Activated CD4-positive, alpha-beta memory T cell treated with anti-CD3 and anti-CD28 coated beads for 36 hours (primary cell): ENCODE results near the gene BPTF. TPM values are rescaled to one million over a fixed set of nuclear protein-coding genes. Genes with fewer than 3 reads are reported as not detected.
A peak's percentile ranks its signal among the peaks of the same experiment; 100 is the strongest.
"Not testable (repeated sequence)": the region's sequence is repeated elsewhere in the genome, so short reads cannot be mapped to it uniquely, and the experiment has no call there.

Source experiments
- CTCF ChIA-PET: fragments of 350-600 bp; sonication (Branson Sonifier 250); formaldehyde crosslinking; loops from one replicate; lab custom pipeline; 2021; ENCODE audit warnings: antibody characterized with exemption, inconsistent platforms; lab: Charles Lee
- POLR2A ChIA-PET: fragments of 350-600 bp; sonication (Branson Sonifier 250); formaldehyde crosslinking; loops from one replicate; lab custom pipeline; 2021; ENCODE audit warnings: antibody characterized with exemption; lab: Charles Lee
- DNase-seq: peaks from one replicate; pipeline ENCODE4 v3.0.0-alpha.2; 2020
- H3K27ac Mint-ChIP-seq: one replicate; pipeline ENCODE4 v1.8.0; 2021; ENCODE audit warnings: mixed read lengths
- H3K27me3 Mint-ChIP-seq: one replicate; pipeline ENCODE4 v1.8.0; 2021; ENCODE audit warnings: mixed read lengths
- H3K36me3 Mint-ChIP-seq: one replicate; pipeline ENCODE4 v1.8.0; 2021; ENCODE audit warnings: mixed read lengths
- H3K4me1 Mint-ChIP-seq: one replicate; pipeline ENCODE4 v1.8.0; 2021; ENCODE audit warnings: low read depth, mixed read lengths
- H3K4me3 Mint-ChIP-seq: one replicate; pipeline ENCODE4 v1.8.0; 2021; ENCODE audit warnings: mild to moderate bottlenecking, mixed read lengths
- H3K9me3 Mint-ChIP-seq: one replicate; pipeline ENCODE4 v1.8.0; 2021; ENCODE audit warnings: mixed read lengths
- intact Hi-C: fragments of 100-400 bp; cut with micrococcal nuclease; formaldehyde crosslinking; loops from one replicate; pipeline ENCODE4 v1.15.1; 2023
- total RNA-seq, 2 experiments: library from RNA; stranded (reverse); gene quantifications; one replicate each; pipeline ENCODE4 v1.2.3, GENCODE V29; 2021

BPTF gene
- total RNA-seq, 2 experiments from 2014 or later = 67.6 to 71.4 TPM

DNA sequence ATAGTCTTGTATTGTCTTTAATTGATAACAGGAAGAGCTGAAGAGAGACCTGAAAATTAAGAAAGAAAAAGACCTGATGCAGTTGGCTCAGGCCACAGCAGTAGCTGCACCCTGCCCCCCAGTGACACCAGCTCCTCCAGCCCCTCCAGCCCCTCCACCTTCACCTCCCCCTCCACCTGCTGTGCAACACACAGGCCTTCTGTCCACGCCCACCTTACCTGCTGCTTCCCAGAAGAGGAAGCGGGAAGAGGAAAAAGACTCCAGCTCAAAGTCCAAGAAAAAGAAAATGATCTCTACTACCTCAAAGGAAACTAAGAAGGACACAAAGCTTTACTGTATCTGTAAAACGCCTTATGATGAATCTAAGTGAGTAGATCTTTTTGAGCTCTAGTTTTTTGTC lies 134.2 kb downstream of the BPTF start:
- Mint-ChIP-seq H3K27me3 (no peaks in the 10 kb centered on the region), H3K4me1 (peaks cover 17% of the 10 kb centered on the region), H3K9me3 (no peaks in the 10 kb centered on the region), H3K36me3 (peaks cover 12% of the 10 kb centered on the region), H3K27ac (peak overlapping the region; percentile 9), H3K4me3 (no peak overlapping the region)
- ChIA-PET POLR2A (interaction anchor here (1.2 kb wide), 1 partner anchor 37 kb away, joined by 3 read pairs; the partner anchor contains the start of gene C17orf58), CTCF (interaction anchor here (1.0 to 2.0 kb wide), 2 partner anchors 52 to 160 kb away, joined by 3 to 5 read pairs; no protein-coding TSS in a partner anchor)
- intact Hi-C loops = no loop called here
- DNase-seq = no peak

DNA sequence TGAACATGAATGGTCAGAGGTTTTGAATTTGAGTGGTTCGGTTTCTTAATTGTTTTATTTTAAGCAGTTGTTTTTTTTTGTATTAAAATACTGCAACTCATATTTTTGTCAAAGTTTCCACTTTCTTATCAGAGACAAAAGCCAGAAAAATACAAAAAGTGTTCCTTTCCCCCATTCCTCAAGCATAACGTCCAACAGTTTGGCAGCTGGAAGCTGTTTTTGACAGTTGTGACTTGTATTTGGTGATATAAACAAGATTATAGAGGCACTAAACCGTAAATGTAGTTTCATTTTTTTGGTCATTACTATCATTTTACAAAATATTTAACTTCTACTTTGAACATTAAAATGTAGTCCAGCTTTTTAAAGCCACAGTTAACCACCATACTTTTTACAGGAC lies 135.0 kb downstream of the BPTF start:
- H3K36me3 Mint-ChIP-seq = peaks cover 15% of the 10 kb centered on the region
- H3K27me3 Mint-ChIP-seq, H3K9me3 Mint-ChIP-seq, H3K27ac Mint-ChIP-seq, H3K4me3 Mint-ChIP-seq, DNase-seq, POLR2A ChIA-PET: not testable (repeated sequence)
- H3K4me1 Mint-ChIP-seq = peaks cover 17% of the 10 kb centered on the region
- CTCF ChIA-PET = interaction anchor here (1.4 to 2.0 kb wide), 2 partner anchors 50 to 161 kb away, joined by 5 read pairs; no protein-coding TSS in a partner anchor
- intact Hi-C loops = loop anchor here (5.0 kb wide), 1 partner anchor 52 kb away; no protein-coding TSS in a partner anchor

DNA sequence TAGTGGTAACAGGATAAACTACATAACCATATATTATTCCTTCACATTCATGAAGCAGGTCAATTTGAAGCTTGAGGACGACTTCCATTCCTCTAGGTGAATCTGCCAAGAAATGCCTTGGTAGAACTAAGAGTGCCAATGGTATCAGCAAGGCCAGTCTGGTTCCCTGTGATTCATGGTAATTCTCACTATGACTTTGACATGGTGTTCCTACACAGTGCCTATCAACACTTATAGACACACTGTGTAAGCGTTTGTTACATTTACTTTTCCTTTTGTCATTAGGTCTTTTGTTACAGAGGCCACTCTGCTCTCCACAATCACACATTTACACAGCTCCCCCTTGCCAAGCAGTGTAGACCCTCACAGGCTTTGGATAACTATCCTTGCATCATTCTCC lies 136.9 kb downstream of the BPTF start:
- H3K36me3 Mint-ChIP-seq = peaks cover 19% of the 10 kb centered on the region
- POLR2A ChIA-PET = interaction anchor here (0.6 to 0.7 kb wide), 2 partner anchors 13 to 221 kb away, joined by 3 to 6 read pairs; no protein-coding TSS in a partner anchor

DNA sequence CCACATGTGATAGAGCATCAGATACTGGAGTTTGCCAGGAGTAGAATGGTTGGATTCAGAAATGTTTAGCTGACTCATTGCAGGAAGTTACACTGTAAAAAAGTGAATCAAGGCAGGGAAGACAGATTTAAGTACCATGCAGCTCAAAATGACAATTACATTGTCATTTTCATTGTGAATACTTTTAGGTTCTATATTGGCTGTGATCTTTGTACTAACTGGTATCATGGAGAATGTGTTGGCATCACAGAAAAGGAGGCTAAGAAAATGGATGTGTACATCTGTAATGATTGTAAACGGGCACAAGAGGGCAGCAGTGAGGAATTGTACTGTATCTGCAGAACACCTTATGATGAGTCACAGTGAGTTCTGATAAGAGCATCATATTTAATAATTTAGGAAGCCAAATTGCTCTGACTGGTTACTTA lies 137.9 kb downstream of the BPTF start:
- H3K9me3 Mint-ChIP-seq, POLR2A ChIA-PET, H3K27me3 Mint-ChIP-seq, H3K4me3 Mint-ChIP-seq: not testable (repeated sequence)
- DNase-seq = peak; percentile 78
- Mint-ChIP-seq H3K4me1 (peaks cover 17% of the 10 kb centered on the region), H3K36me3 (peaks cover 18% of the 10 kb centered on the region), H3K27ac (peak overlapping the region; percentile 77)
- intact Hi-C loops = loop anchor here (5.0 kb wide), 1 partner anchor 49 kb away; no protein-coding TSS in a partner anchor
- CTCF ChIA-PET = interaction anchor here (0.6 to 3.5 kb wide), 6 partner anchors 15 to 67 kb away, joined by 3 to 21 read pairs (median 3); partner anchors contain the start of gene C17orf58

More for the DNA sequence above, 136.9 kb downstream of the BPTF start:
- intact Hi-C loops = loop anchor here (5.0 kb wide), 1 partner anchor 50 kb away; no protein-coding TSS in a partner anchor
- not testable (repeated sequence) for H3K4me3 Mint-ChIP-seq, H3K9me3 Mint-ChIP-seq, H3K27me3 Mint-ChIP-seq, DNase-seq
- H3K27ac Mint-ChIP-seq = peak overlapping the region; percentile 77
- CTCF ChIA-PET = interaction anchor here (0.6 to 3.5 kb wide), 2 partner anchors 48 to 1713 kb away, joined by 3 to 21 read pairs; no protein-coding TSS in a partner anchor
- peaks cover 17% of the 10 kb centered on the region for H3K4me1 Mint-ChIP-seq

DNA sequence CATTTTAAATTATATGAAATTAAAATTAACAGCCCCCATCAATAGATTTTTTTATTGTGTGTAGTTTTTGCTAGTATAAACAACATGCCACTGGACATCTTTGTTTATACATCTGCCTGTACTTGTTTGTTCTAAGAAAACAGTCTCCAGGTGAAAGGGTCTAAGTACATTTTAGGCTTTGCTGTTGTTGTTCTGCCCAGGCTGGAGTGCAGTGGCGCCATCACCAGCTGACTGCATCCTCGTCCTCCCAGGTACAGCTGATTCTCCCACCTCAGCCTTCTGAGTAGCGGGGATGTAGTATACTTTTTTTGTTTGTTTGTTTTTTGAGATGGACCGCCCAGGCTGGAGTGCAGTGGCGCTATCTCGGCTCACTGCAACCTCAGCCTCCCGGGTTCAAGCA lies 145.5 kb downstream of the BPTF start:
- Mint-ChIP-seq H3K4me3 (no peak overlapping the region), H3K27me3 (no peaks in the 10 kb centered on the region), H3K9me3 (no peaks in the 10 kb centered on the region), H3K27ac (no peak overlapping the region), H3K4me1 (no peaks in the 10 kb centered on the region), H3K36me3 (peaks cover 9% of the 10 kb centered on the region)
- CTCF ChIA-PET = interaction anchor here (0.6 kb wide), 1 partner anchor 582 kb away, joined by 5 read pairs; no protein-coding TSS in a partner anchor
- DNase-seq = no peak
- intact Hi-C loops = no loop called here
- POLR2A ChIA-PET = no interaction called here

DNA sequence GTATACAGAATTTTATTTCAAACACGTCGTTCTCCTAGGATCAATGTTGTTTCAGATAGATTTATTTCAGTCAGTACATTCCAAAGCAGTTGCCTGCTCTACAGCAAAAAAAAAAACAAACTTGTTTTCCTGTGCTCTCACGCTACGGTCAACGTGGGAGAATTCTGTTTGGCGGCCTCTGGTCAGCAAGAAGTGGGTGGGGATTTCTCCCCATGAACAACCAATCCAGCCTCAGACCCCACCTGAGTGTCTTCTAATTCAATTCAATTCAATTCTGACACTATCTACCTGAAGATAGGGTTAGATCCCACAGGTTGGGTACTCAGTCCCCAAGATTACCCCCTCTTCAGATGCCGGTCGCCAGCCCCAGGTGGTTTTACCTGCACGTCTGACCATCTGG lies 148.9 kb downstream of the BPTF start:
- H3K27me3 Mint-ChIP-seq = no peaks in the 10 kb centered on the region
- no peak overlapping the region for H3K27ac Mint-ChIP-seq
- H3K4me1 Mint-ChIP-seq = no peaks in the 10 kb centered on the region
- POLR2A ChIA-PET = no interaction called here
- no peaks in the 10 kb centered on the region for H3K9me3 Mint-ChIP-seq
- intact Hi-C loops = loop anchor here (1.0 kb wide), 1 partner anchor 23 kb away; no protein-coding TSS in a partner anchor
- no peak overlapping the region for H3K4me3 Mint-ChIP-seq
- H3K36me3 Mint-ChIP-seq = peaks cover 6% of the 10 kb centered on the region
- CTCF ChIA-PET = no interaction called here
- DNase-seq = no peak

DNA sequence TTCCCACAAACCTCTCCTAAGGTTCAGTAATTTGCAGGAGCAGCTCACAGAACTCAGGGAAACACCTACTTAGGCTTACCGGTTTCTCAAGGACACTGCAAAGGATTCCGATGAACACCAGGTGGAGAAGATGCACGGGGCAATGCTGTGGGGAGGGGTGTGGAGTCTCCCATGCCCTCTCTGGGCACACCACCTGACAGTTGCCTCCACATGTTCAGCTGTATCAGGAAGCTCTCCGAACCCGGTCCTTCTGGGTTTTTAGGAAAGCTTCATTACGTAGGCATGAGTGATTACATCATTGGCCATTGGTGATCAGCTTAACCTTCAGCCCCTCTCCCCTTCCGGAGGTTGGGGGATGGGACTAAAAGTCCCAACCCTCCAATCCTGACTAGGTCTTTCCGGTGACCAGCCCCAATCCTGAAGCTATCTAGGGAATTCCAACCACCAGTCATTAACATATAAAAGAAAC lies 149.3 kb downstream of the BPTF start:
- Mint-ChIP-seq H3K4me1 (no peaks in the 10 kb centered on the region), H3K4me3 (no peak overlapping the region), H3K36me3 (peaks cover 6% of the 10 kb centered on the region), H3K9me3 (no peaks in the 10 kb centered on the region), H3K27me3 (no peaks in the 10 kb centered on the region), H3K27ac (no peak overlapping the region)
- ChIA-PET POLR2A (interaction anchor here (0.6 kb wide), 1 partner anchor 13 kb away, joined by 3 read pairs; no protein-coding TSS in a partner anchor), CTCF (no interaction called here)
- no peak for DNase-seq
- intact Hi-C loops = loop anchor here (1.0 kb wide), 1 partner anchor 23 kb away; no protein-coding TSS in a partner anchor

DNA sequence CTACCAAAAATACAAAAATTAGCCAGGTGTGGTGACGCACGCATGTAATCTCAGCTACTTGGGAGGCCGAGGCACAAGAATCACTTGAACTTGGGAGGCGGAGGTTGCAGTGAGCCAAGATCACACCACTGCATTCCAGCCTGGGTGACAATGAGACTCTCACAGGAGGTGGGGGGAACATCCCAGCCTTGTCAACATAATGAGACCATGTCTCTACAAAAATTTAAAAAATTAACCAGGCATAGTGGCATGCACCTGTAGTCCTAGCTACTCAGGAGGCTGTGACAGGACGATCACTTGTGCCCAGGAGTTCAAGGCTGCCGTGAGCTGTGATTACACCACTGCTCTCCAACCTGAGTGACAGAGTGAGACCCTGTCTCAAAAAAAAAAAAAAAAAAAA lies 151.0 kb downstream of the BPTF start:
- H3K4me1 Mint-ChIP-seq, H3K36me3 Mint-ChIP-seq, DNase-seq, POLR2A ChIA-PET, intact Hi-C loops, CTCF ChIA-PET, H3K4me3 Mint-ChIP-seq, H3K27me3 Mint-ChIP-seq, H3K27ac Mint-ChIP-seq, H3K9me3 Mint-ChIP-seq: not testable (repeated sequence)

DNA sequence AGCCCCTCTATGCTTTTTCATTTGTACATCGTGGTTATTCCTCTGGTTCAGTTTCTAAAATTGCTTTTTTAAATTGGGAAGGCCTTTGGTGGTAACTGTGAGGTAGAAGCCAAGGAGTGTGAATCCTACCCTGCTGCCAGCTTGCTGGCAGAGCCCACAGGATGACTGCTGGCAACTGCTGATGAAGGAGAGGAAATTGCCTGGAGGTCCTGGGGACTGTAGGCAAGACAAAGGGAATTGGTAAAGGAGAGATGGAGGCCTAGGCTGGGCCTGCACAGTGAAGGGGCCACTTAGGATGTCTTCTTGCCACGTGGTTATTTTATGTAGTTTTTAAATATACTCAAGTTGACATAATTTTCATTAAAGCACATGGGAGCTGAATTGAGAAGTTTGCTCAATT lies 155.2 kb downstream of the BPTF start:
- DNase-seq = no peak
- CTCF ChIA-PET = no interaction called here
- H3K27ac Mint-ChIP-seq = no peak overlapping the region
- no peaks in the 10 kb centered on the region for H3K4me1 Mint-ChIP-seq
- intact Hi-C loops = no loop called here
- H3K36me3 Mint-ChIP-seq = peaks cover 10% of the 10 kb centered on the region
- H3K9me3 Mint-ChIP-seq = no peaks in the 10 kb centered on the region
- no peaks in the 10 kb centered on the region for H3K27me3 Mint-ChIP-seq
- no peak overlapping the region for H3K4me3 Mint-ChIP-seq
- POLR2A ChIA-PET = no interaction called here

DNA sequence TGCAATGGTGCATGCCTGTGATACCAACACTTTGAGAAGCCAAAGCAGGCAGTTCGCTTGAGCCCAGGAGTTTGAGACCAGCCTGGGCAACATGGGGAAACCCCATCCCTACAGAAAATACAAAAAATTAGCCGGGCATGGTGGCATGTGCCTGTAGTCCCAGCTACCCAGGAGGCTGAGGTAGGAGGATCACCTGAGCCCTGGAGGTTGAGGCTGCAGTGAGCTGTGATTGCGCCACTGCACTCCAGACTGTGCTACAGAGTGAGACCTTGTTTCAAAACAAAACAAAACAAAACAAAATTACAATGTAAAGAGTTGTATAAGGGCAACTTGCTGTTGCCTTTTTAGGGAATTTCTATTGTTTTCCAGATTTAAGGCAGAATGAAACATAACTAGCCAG lies 155.6 kb downstream of the BPTF start:
- H3K9me3 Mint-ChIP-seq, intact Hi-C loops, CTCF ChIA-PET, H3K4me3 Mint-ChIP-seq, H3K27me3 Mint-ChIP-seq, DNase-seq, H3K36me3 Mint-ChIP-seq, H3K27ac Mint-ChIP-seq, H3K4me1 Mint-ChIP-seq, POLR2A ChIA-PET: not testable (repeated sequence)

DNA sequence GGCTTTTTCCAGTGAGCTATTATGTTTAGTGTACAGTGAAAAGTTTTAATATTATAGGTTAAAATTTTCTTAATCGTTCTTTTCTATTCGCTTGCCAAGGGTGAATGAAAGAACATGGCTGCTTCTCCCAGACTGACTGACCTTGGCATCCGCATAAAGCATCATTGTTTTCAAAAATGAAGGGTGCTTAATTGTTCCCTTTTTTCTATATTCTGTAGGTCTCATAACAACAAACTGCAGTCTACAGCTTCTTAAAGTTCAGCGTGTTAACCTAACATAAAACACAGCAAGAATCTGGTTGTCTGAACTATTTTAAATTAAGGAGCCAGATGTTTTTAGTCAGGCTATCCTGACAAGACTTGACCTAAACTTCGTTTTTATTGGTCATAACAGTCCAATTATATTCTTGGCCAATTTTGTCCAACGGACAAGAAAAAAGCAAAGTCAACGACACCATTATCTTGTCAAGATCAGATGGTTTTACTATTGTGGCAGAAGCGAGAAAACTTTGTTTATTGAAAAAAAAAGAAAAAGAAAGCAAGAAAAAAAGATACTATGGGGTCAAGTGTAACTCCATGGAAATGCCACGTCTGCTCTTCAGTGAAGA lies 156.8 kb downstream of the BPTF start:
- intact Hi-C loops = no loop called here
- CTCF ChIA-PET = no interaction called here
- Mint-ChIP-seq H3K27ac (no peak overlapping the region), H3K36me3 (peaks cover 8% of the 10 kb centered on the region), H3K27me3 (no peaks in the 10 kb centered on the region), H3K9me3 (no peaks in the 10 kb centered on the region), H3K4me3 (no peak overlapping the region), H3K4me1 (no peaks in the 10 kb centered on the region)
- no peak for DNase-seq
- POLR2A ChIA-PET = no interaction called here

DNA sequence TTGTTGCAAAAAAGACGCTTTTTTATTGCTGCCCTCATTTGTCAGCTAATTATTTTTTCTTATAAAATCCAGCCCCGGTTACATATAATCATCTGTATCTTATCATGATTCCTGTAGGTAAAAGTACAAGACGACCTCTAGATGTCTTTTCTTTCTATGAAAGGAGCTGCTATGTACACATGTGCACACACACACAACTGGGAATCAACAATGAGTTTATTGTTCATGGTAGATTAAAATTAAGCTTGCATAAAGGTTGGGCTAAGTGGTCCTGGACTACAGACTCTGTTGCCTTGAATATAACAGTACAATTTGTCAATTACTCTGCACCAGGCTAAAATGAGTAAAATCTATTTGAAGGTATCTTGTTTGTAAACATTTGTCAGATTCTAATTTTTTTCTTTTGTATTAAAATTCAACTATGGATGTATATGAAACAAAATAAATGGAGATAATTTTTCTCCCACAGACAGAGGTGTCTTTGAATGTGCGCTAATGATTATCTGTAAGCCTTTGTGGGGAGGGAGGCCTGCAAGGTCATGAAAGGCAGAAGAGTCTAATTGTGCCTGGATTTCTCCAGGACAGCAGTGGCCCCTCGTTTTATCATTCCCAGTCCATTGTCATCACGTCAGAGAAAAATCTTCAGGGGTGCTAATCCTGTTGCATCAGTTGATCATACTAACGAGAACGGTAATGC lies 157.5 kb downstream of the BPTF start:
- Mint-ChIP-seq H3K36me3 (peaks cover 8% of the 10 kb centered on the region), H3K9me3 (no peaks in the 10 kb centered on the region), H3K4me1 (no peaks in the 10 kb centered on the region), H3K4me3 (no peak overlapping the region), H3K27ac (no peak overlapping the region), H3K27me3 (no peaks in the 10 kb centered on the region)
- ChIA-PET CTCF (no interaction called here), POLR2A (no interaction called here)
- intact Hi-C loops = no loop called here
- DNase-seq = no peak
